ENCODE measurements around the gene LEKR1. TPM values are rescaled to one million over a fixed set of nuclear protein-coding genes. Genes with fewer than 3 reads are reported as not detected.

Gene LEKR1
- total and polyA plus RNA-seq, 2 donors (not counting 1 experiment from before 2014, with no cell fraction given) = 0.94 to 4.7 TPM

DNA sequence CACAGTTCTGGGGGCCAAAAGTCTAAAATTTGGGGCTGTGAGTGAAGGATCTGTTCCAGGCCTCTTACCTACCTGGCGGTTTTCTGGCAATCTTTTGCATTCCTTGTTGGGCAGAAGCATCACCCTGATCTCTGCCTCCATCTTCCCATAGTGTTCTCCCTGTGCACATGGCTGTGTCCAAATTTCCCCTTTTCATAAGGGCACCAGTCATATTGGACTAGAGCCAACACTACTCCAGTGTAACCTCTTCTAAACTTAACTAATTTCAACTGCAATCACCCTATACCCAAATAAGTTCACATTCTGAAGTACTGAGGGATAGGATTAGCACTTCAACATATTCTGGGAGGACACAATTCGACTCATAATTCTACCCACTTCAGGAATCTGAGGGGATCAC, 248.8 kb downstream of the LEKR1 start:
- POLR2A ChIA-PET = interaction anchor here (0.6 kb wide), 1 partner anchor 522 kb away, joined by 6 read pairs; no protein-coding TSS in a partner anchor
- no peaks in the 10 kb centered on the region for H3K27me3 Mint-ChIP-seq
- CTCF ChIA-PET = interaction anchor here (1.3 to 1.5 kb wide), 2 partner anchors 8 to 256 kb away, joined by 3 read pairs; no protein-coding TSS in a partner anchor

GRCh38 chr3:157075693-157076420, 249.7 kb downstream of the LEKR1 start:
- Histone ChIP-seq H3K4me1 (ENCODE audit: control insufficient read depth in 2 of 2, insufficient read depth in 2 of 2, low read length in 2 of 2) (no peaks in the 10 kb centered on the region), H3K9me3 (ENCODE audit: control extremely low read depth in 1 of 3, control insufficient read depth in 2 of 3, insufficient read depth in 1 of 3, low read length in 2 of 3) (no peaks in the 10 kb centered on the region), H3K4me3 (ENCODE audit: control extremely low read depth in 1 of 5, extremely low read depth in 1 of 5, insufficient read depth in 1 of 5, low read depth in 2 of 5, low read length in 4 of 5) (no peak overlapping the region), H3K9ac (ENCODE audit: low read length) (no peak overlapping the region), H2AFZ (ENCODE audit: insufficient read depth, low read depth, low read length, poor library complexity, severe bottlenecking) (no peak overlapping the region), H4K20me1 (ENCODE audit: control insufficient read depth, insufficient read depth, low read length, poor library complexity, severe bottlenecking) (no peaks in the 10 kb centered on the region), H3K27ac (ENCODE audit: low read length in 2 of 2) (no peak overlapping the region), H3K27me3 (replicated peaks in 1 of 4; ENCODE audit: control extremely low read depth in 1 of 4, control insufficient read depth in 3 of 4, insufficient read depth in 4 of 4, low read length in 3 of 4) (no peaks in the 10 kb centered on the region), H3K36me3 (replicated peaks in 1 of 2; ENCODE audit: control extremely low read depth in 1 of 2, control insufficient read depth in 1 of 2, extremely low read depth in 1 of 2, insufficient read depth in 2 of 2, low read length in 1 of 2) (no peaks in the 10 kb centered on the region), H3K4me2 (replicated peaks; ENCODE audit: low read depth, low read length, poor library complexity, severe bottlenecking) (no peak overlapping the region), H3K79me2 (ENCODE audit: control insufficient read depth, insufficient read depth, low read length) (no peaks in the 10 kb centered on the region)
- WGBS (ENCODE audit: insufficient coverage) = 78% methylated on average over 4 of the region's 7 CpGs
- no peaks in the 10 kb centered on the region for H3K9me3 Mint-ChIP-seq (ENCODE audit: insufficient read depth)
- intact Hi-C loops (cut with micrococcal nuclease) = no loop called here
- TF ChIP-seq, protein P1, sequence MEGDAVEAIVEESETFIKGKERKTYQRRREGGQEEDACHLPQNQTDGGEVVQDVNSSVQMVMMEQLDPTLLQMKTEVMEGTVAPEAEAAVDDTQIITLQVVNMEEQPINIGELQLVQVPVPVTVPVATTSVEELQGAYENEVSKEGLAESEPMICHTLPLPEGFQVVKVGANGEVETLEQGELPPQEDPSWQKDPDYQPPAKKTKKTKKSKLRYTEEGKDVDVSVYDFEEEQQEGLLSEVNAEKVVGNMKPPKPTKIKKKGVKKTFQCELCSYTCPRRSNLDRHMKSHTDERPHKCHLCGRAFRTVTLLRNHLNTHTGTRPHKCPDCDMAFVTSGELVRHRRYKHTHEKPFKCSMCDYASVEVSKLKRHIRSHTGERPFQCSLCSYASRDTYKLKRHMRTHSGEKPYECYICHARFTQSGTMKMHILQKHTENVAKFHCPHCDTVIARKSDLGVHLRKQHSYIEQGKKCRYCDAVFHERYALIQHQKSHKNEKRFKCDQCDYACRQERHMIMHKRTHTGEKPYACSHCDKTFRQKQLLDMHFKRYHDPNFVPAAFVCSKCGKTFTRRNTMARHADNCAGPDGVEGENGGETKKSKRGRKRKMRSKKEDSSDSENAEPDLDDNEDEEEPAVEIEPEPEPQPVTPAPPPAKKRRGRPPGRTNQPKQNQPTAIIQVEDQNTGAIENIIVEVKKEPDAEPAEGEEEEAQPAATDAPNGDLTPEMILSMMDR (IDR thresholded peaks at IDR 0.05) = no peak
- no peak for TF ChIP-seq EZH2 (IDR thresholded peaks at IDR 0.05; ENCODE audit: borderline replicate concordance, insufficient read depth, low read depth, low read length, poor library complexity, severe bottlenecking)
- CTCF ChIA-PET = interaction anchor here (1.2 to 2.6 kb wide), 4 partner anchors 9 to 411 kb away, joined by 3 to 9 read pairs (median 3); no protein-coding TSS in a partner anchor
- POLR2A ChIA-PET = no interaction called here
- no peak for DNase-seq
- H3K4me1 Mint-ChIP-seq = no peaks in the 10 kb centered on the region
- H3K27me3 Mint-ChIP-seq = no peaks in the 10 kb centered on the region
- no peak overlapping the region for H3K4me3 Mint-ChIP-seq
- no peak overlapping the region for H3K27ac Mint-ChIP-seq
- ATAC-seq (ENCODE audit: low read depth) = no peak

More for the DNA sequence above, 248.8 kb downstream of the LEKR1 start:
- Mint-ChIP-seq H3K4me1 (no peaks in the 10 kb centered on the region), H3K27ac (no peak overlapping the region), H3K9me3 (ENCODE audit: insufficient read depth) (no peaks in the 10 kb centered on the region), H3K4me3 (no peak overlapping the region)
- WGBS (ENCODE audit: insufficient coverage) = 88% methylated on average over 2 of the region's 2 CpGs
- TF ChIP-seq, protein P1 (IDR thresholded peaks at IDR 0.05) = no peak
- no peak for TF ChIP-seq EZH2 (IDR thresholded peaks at IDR 0.05; ENCODE audit: borderline replicate concordance, insufficient read depth, low read depth, low read length, poor library complexity, severe bottlenecking)
- Histone ChIP-seq H3K9ac (ENCODE audit: low read length) (no peak overlapping the region), H3K4me1 (ENCODE audit: control insufficient read depth in 2 of 2, insufficient read depth in 2 of 2, low read length in 2 of 2) (no peaks in the 10 kb centered on the region), H4K20me1 (ENCODE audit: control insufficient read depth, insufficient read depth, low read length, poor library complexity, severe bottlenecking) (no peaks in the 10 kb centered on the region), H3K9me3 (ENCODE audit: control extremely low read depth in 1 of 3, control insufficient read depth in 2 of 3, insufficient read depth in 1 of 3, low read length in 2 of 3) (no peaks in the 10 kb centered on the region), H3K4me3 (ENCODE audit: control extremely low read depth in 1 of 5, extremely low read depth in 1 of 5, insufficient read depth in 1 of 5, low read depth in 2 of 5, low read length in 4 of 5) (no peak overlapping the region), H3K79me2 (ENCODE audit: control insufficient read depth, insufficient read depth, low read length) (no peaks in the 10 kb centered on the region), H3K27ac (ENCODE audit: low read length in 2 of 2) (no peak overlapping the region), H3K36me3 (replicated peaks in 1 of 2; ENCODE audit: control extremely low read depth in 1 of 2, control insufficient read depth in 1 of 2, extremely low read depth in 1 of 2, insufficient read depth in 2 of 2, low read length in 1 of 2) (no peaks in the 10 kb centered on the region), H3K4me2 (replicated peaks; ENCODE audit: low read depth, low read length, poor library complexity, severe bottlenecking) (no peak overlapping the region), H2AFZ (ENCODE audit: insufficient read depth, low read depth, low read length, poor library complexity, severe bottlenecking) (no peak overlapping the region), H3K27me3 (replicated peaks in 1 of 4; ENCODE audit: control extremely low read depth in 1 of 4, control insufficient read depth in 3 of 4, insufficient read depth in 4 of 4, low read length in 3 of 4) (no peaks in the 10 kb centered on the region)
- intact Hi-C loops (cut with micrococcal nuclease) = no loop called here
- ATAC-seq (ENCODE audit: low read depth) = no peak
- DNase-seq = no peak
